Gastrocnemius medialis (tissue), 4 donors: ENCODE results near the gene TKTL1. TPM values are rescaled to one million over a fixed set of nuclear protein-coding genes. Genes with fewer than 3 reads are reported as not detected.
A peak's percentile ranks its signal among the peaks of the same experiment; 100 is the strongest.

Experiments
- ATAC-seq, 2 donors: fragments of 150-250 bp; one replicate each; pipeline ENCODE4 v1.9.1; 2016
- DNase-seq, 2 donors: peaks; one replicate each; pipeline ENCODE4 v3.0.0-alpha.2; 2019
- H3K27ac ChIP-seq, 4 donors: fragments of 200-600 bp; sonication (generic); 1 replicate in 1 of 4; 2 replicates in 3 of 4; pipeline ENCODE4 v1.5.1; 2016 to 2018; ENCODE audit warnings: mild to moderate bottlenecking in 2 of 4, moderate library complexity in 1 of 4
- H3K27me3 ChIP-seq, 3 donors: fragments of 200-600 bp; sonication (generic) in 2 of 3; 1 replicate in 1 of 3; 2 replicates in 2 of 3; pipeline versions ENCODE4 v1.5.1 to v1.6.0; 2016 to 2019; ENCODE audit warnings: mild to moderate bottlenecking in 1 of 3, moderate library complexity in 1 of 3
- H3K36me3 ChIP-seq, 2 donors: fragments of 200-600 bp; sonication (generic) in 1 of 2; one replicate each; pipeline ENCODE4 v1.5.1; 2017 to 2018
- H3K4me1 ChIP-seq, 2 donors: fragments of 200-600 bp; sonication (generic) in 1 of 2; one replicate each; pipeline ENCODE4 v1.5.1; 2016 to 2017; ENCODE audit warnings: mild to moderate bottlenecking in 2 of 2
- H3K4me3 ChIP-seq, 4 donors: fragments of 200-600 bp; sonication (generic) in 3 of 4; 1 replicate in 1 of 4; 2 replicates in 3 of 4; pipeline ENCODE4 v1.5.1; 2016 to 2019; ENCODE audit warnings: mild to moderate bottlenecking in 2 of 4
- H3K9me3 ChIP-seq, 3 donors: fragments of 200-600 bp; sonication (generic) in 2 of 3; 1 replicate in 1 of 3; 2 replicates in 2 of 3; pipeline ENCODE4 v1.5.1; 2016 to 2019
- POLR2A ChIP-seq, 2 donors: fragments of 450-650 bp; IDR thresholded peaks; one replicate each; pipeline ENCODE4 v1.6.1; 2017; ENCODE audit warnings: antibody characterized with exemption in 2 of 2, mild to moderate bottlenecking in 2 of 2, moderate library complexity in 2 of 2
- in situ Hi-C, 4 donors: fragments of 200-750 bp; cut with MboI; loops; one replicate each; pipeline versions ENCODE4 v1.15.0 to v1.8.0; 2017; ENCODE audit warnings: low sequenced_read_pairs in 4 of 4
- intact Hi-C: fragments of 100-400 bp; cut with DNase I; formaldehyde crosslinking; loops from one replicate; pipeline ENCODE4 v1.15.1; 2023; ENCODE audit warnings: low total_unique reads
- total RNA-seq, 4 donors: library from RNA; depleted of rRNA; stranded (reverse); fragments of >200 nt; gene quantifications; one replicate each; pipeline versions ENCODE4 v1.1.0 to v1.2.3, GENCODE V29; 2016
- TF ChIP-seq, protein P1 (sequence below), 5 experiments: fragments of 450-650 bp in 3 of 5; fragments of 200-600 bp in 2 of 5; sonication (generic) in 2 of 5; IDR thresholded peaks in 4 of 5; conservative IDR thresholded peaks in 1 of 5; 1 replicate in 4 of 5; 2 replicates in 1 of 5; pipeline ENCODE4 v1.5.1; 2016 to 2019; ENCODE audit warnings: antibody characterized with exemption in 5 of 5, mild to moderate bottlenecking in 3 of 5, moderate library complexity in 3 of 5

Gene TKTL1
- total RNA-seq, 4 donors from 2014 or later, result 0.09 to 0.36 (median 0.10) TPM; not detected in 1

DNA sequence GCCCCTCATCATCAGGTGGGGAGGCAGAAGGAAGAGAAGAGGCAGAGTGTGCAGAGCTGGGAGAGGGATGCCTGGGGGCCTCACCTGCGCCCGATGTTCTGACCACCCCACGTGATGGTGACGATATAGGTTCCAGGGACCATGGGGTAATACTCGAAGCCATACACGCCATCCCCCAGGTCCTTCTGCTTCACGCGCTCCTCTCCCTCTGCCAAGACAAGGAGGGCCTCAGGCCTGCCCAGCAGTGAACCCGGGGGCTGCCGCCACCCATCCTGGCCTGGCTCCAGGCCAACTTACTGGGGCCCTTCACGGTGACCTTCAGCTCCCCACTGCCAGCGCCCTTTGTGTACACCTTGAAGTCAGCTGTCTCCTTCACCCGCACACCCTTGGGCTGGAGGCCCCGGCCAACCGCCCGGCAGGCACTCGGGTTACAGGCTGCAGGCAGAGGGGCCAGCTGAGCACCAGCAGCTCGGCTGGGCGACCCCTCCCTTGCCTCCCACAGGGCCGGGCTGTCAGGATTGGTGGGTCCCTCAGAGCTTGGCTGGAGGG lies 69.5 kb downstream of the TKTL1 start:
- DNase-seq, result no peak
- H3K36me3 ChIP-seq, result no peaks in the 10 kb centered on the region
- H3K4me3 ChIP-seq, result no peak overlapping the region
- no peak for TF ChIP-seq POLR2A (IDR thresholded peaks at IDR 0.05)
- TF ChIP-seq, protein P1, sequence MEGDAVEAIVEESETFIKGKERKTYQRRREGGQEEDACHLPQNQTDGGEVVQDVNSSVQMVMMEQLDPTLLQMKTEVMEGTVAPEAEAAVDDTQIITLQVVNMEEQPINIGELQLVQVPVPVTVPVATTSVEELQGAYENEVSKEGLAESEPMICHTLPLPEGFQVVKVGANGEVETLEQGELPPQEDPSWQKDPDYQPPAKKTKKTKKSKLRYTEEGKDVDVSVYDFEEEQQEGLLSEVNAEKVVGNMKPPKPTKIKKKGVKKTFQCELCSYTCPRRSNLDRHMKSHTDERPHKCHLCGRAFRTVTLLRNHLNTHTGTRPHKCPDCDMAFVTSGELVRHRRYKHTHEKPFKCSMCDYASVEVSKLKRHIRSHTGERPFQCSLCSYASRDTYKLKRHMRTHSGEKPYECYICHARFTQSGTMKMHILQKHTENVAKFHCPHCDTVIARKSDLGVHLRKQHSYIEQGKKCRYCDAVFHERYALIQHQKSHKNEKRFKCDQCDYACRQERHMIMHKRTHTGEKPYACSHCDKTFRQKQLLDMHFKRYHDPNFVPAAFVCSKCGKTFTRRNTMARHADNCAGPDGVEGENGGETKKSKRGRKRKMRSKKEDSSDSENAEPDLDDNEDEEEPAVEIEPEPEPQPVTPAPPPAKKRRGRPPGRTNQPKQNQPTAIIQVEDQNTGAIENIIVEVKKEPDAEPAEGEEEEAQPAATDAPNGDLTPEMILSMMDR (IDR thresholded peaks at IDR 0.05 in 4 of 5, conservative IDR thresholded peaks at IDR 0.05 in 1 of 5), result no peak
- H3K4me1 ChIP-seq, result peaks cover 0 to 10% of the 10 kb centered on the region in 2 donors
- H3K9me3 ChIP-seq, result no peaks in the 10 kb centered on the region
- H3K27me3 ChIP-seq, result no peaks in the 10 kb centered on the region
- intact Hi-C loops, result no loop called here
- H3K27ac ChIP-seq, result no peak overlapping the region
- no peak for ATAC-seq
- in situ Hi-C loops, result no loop called here

DNA sequence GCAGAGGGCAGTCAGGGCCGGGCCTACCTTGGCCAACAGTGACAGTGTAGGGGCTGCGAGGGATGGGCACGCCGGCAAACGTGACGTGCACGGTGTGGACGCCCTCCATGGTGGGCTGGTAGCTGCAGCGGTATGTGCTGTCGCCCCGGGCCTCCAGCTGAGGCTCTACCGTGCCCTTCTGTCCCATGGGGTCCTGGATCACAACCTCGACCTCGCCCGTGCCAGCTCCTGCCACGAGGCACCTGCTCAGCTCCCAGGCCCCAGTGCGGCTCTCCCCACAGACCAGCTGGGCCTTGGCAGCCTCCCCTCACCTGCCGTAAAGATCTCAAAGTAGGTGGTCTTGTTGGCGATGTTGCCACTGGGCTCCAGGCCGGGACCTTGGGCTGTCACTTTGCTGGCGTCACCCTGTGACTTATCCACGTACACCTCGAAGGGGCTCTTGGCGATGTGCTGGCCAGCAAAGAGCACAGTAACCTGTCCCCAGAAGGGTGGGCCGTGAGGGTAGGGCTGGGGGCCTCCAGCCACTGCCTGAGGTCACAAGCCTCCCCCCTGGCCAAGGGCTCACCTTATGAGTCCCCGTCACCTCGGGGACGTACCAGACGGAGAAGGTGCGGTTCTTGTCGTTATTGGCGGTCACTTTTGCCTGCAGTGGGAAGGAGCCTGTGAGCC lies 70.5 kb downstream of the TKTL1 start:
- intact Hi-C loops, result no loop called here
- peak overlapping the region in 3 of 4 donors; percentile 35 to 81 (median 77) for H3K27ac ChIP-seq
- no peak for ATAC-seq

DNA sequence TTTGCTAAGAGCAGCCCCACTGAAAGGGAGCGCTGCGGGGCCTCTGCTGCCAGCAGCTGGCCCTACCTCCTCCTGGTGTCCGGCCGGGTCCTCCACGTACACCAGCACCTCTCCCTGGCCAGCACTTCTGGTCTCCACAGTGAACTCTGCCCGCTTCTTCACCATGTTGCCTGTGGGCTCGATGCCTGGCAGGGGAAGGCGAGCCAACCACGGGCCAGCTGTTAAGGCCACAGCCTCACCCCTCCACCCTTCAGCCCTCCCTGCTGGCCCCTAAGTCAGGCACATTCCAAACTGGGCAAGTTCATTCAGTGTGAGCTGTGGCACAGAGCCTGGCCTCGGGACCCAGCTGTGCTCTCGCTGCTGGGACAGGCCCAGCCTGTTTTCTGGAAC lies 71.1 kb downstream of the TKTL1 start:
- Histone ChIP-seq H3K36me3 (no peaks in the 10 kb centered on the region), H3K4me1 (peaks cover 0 to 10% of the 10 kb centered on the region in 2 donors), H3K27me3 (no peaks in the 10 kb centered on the region), H3K9me3 (no peaks in the 10 kb centered on the region), H3K27ac (peak overlapping the region; percentile 35 to 83 (median 79)), H3K4me3 (no peak overlapping the region)
- in situ Hi-C loops, result no loop called here
- TF ChIP-seq POLR2A (IDR thresholded peaks at IDR 0.05), result no peak
- TF ChIP-seq, protein P1 (IDR thresholded peaks at IDR 0.05 in 4 of 5, conservative IDR thresholded peaks at IDR 0.05 in 1 of 5), result no peak
- ATAC-seq, result no peak
- DNase-seq, result peak in 1 of 2 donors; percentile 31
- intact Hi-C loops, result no loop called here

More for the DNA sequence above, 70.5 kb downstream of the TKTL1 start:
- in situ Hi-C loops, result no loop called here
- Histone ChIP-seq H3K9me3 (no peaks in the 10 kb centered on the region), H3K4me3 (no peak overlapping the region), H3K27me3 (no peaks in the 10 kb centered on the region), H3K36me3 (no peaks in the 10 kb centered on the region), H3K4me1 (peaks cover 0 to 10% of the 10 kb centered on the region in 2 donors)
- no peak for DNase-seq
- no peak for TF ChIP-seq POLR2A (IDR thresholded peaks at IDR 0.05)
- TF ChIP-seq, protein P1 (IDR thresholded peaks at IDR 0.05 in 4 of 5, conservative IDR thresholded peaks at IDR 0.05 in 1 of 5), result no peak

DNA sequence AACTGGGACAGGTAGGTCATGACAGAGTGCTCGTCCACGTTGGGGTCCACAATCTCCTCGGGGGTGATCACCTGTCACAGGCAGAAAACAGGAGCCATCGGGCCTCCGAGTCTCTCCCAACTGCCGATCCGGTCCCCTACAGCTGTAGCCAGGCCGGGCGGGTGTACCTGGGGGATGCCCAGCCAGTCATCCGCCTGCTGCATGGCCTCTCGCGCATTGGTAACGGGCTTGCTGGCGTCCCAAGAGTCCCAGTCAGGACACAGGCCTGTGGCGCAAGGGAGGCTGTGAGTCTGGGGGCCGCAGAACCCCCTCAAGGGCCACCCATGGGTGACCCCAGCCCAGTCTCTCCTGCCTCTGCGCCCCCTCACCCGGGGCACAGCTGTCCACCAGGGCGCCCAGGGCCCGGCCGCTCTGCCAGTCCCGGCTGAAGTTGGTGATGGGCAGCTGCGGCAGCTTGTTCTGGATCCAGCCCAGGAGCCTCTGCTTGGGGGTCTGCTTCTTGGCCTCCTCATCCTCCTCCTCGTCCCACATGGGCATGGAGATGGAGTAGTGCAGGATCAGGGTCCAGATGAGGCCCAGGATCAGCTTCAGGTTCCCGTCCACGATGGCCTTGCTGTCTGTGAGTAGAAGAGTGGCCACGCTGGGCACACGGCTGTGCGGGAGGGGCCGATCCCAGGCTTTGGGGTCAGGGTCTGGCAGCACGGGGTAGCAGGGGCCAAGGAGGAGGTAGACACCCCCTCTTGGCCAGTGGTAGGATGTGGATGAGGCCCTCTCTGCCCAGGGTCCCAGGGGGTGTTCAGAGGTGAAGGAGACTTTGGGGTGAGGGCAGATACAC lies 72.1 kb downstream of the TKTL1 start:
- no peak for ATAC-seq
- Histone ChIP-seq H3K27me3 (no peaks in the 10 kb centered on the region), H3K36me3 (no peaks in the 10 kb centered on the region), H3K27ac (peak overlapping the region; percentile 77 to 83 (median 80)), H3K9me3 (no peaks in the 10 kb centered on the region), H3K4me1 (peaks cover 0 to 10% of the 10 kb centered on the region in 2 donors), H3K4me3 (no peak overlapping the region)
- intact Hi-C loops (no loop called here), in situ Hi-C loops (no loop called here)
- DNase-seq, result no peak
- TF ChIP-seq, protein P1 (IDR thresholded peaks at IDR 0.05 in 4 of 5, conservative IDR thresholded peaks at IDR 0.05 in 1 of 5), result no peak
- no peak for TF ChIP-seq POLR2A (IDR thresholded peaks at IDR 0.05)
